ENCODE measurements around the gene MAPRE3. TPM values are rescaled to one million over a fixed set of nuclear protein-coding genes. Genes with fewer than 3 reads are reported as not detected.
A peak's percentile ranks its signal among the peaks of the same experiment; 100 is the strongest.

The MAPRE3 gene
- total RNA-seq, 1 donor = 3.0 TPM

GRCh38 chr2:27038012-27038411 lies 67.6 kb downstream of the MAPRE3 start:
- DNase-seq (ENCODE audit: low read depth in 2 of 3, low spot score in 2 of 3) = no peak

- no peak for DNase-seq (ENCODE audit: low read depth in 2 of 3, low spot score in 2 of 3)
Observed at GRCh38 chr2:27038631-27039339, 68.3 kb downstream of the MAPRE3 start.

DNA sequence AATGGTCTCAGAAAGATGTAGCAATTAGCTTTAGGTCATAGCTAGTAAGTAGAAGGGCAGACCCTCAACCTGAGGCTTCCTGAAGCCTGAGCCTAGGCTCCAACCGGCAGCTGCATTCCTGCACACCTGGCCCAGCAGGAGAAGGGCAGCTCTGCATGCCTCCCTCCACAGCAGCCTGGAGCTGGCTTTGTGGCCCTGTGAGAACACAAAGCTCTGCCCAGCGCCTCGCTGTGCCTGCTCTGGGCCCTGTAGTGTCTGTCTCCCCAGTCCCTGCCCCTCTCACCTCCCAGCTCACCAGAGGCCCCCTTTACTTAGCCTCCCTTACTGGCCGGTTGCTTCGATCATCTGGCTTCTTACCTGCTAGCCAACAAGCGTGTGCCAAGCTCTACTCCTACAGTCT lies 69.0 kb downstream of the MAPRE3 start:
- no peak for DNase-seq (ENCODE audit: low read depth in 2 of 3, low spot score in 2 of 3)

DNA sequence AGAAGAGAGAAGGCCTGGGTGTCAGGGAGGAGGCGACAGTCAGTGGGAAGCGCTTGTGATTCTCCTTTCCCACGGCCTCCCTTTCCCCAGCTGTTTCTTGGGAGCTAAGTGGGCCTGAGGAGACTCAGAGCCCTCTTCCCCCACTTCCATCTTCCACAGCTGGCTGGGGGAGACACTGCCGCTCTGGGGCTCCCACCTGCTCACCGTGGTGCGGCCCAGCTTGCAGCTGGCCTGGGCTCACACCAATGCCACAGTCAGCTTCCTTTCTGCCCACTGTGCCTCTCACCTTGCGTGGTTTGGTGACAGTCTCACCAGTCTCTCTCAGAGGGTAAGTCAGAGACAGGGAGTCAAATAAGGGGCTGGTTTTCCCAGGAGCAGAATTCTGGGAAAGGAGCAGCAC lies 69.4 kb downstream of the MAPRE3 start:
- no peak for DNase-seq (ENCODE audit: low read depth in 2 of 3, low spot score in 2 of 3)

GRCh38 chr2:27040282-27040681 lies 69.8 kb downstream of the MAPRE3 start:
- no peak for DNase-seq (ENCODE audit: low read depth in 2 of 3, low spot score in 2 of 3)

GRCh38 chr2:27041752-27042151 lies 71.3 kb downstream of the MAPRE3 start:
- no peak for DNase-seq (ENCODE audit: low read depth in 2 of 3, low spot score in 2 of 3)

DNA sequence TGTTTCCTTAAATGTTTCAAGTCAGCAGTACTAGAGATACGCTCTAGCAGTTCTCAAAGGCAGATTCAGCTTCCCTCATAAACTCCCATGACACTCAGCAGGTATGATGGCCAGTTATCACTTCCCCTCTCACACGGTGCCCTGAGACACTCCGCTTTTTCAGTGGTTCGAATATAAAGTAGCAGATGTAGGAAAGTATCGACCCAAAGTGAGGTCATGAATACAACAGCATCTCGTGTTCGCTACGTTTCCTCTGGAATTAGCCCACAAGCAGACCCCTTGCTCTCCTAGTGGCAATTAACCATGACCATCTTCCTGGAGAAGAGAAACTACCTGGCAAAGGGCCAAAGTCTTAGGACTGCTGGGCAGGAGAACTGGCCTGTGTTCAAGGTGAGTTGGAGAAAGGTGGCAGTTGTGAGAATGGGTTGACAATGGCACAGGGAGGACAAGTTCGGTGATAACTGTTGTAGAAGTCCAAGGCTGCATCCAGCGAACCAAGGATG lies 71.8 kb downstream of the MAPRE3 start:
- DNase-seq (ENCODE audit: low read depth in 2 of 3, low spot score in 2 of 3) = no peak

DNA sequence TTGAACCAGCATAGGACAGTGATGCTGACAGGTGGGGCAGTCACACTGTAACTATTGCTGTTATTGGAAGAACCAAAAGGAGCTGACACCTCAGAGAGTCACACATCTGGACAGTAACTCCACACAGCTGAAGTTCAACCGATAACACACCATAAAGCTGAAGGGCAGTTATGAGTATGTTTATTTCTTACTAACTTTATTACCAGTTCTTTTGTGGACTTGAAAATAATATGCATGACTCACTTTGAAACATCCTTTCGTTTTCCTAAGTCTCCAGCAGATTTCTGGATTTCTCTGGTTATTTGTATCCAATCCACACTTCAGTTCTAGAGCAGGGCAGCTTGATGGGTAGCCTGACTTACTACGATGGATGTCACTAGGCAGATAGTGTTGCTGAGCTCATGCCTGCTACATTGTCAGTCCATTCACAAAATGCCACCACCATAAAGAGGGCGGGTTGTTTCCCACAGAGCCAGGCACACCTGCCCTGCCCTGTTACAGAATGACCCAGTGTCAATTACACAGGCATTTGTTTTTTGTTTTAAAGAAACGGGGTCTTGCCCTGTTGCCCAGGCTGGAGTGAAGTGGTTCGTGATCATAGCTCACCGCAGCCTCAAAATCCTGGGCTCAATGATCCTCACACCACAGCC lies 72.7 kb downstream of the MAPRE3 start:
- DNase-seq (ENCODE audit: low read depth in 2 of 3, low spot score in 2 of 3) = no peak

- peak in 2 of 3 donors; percentile 68 to 76 for DNase-seq (ENCODE audit: low read depth in 2 of 3, low spot score in 2 of 3)
Observed at GRCh38 chr2:27049422-27050280, 79.2 kb downstream of the MAPRE3 start.

DNA sequence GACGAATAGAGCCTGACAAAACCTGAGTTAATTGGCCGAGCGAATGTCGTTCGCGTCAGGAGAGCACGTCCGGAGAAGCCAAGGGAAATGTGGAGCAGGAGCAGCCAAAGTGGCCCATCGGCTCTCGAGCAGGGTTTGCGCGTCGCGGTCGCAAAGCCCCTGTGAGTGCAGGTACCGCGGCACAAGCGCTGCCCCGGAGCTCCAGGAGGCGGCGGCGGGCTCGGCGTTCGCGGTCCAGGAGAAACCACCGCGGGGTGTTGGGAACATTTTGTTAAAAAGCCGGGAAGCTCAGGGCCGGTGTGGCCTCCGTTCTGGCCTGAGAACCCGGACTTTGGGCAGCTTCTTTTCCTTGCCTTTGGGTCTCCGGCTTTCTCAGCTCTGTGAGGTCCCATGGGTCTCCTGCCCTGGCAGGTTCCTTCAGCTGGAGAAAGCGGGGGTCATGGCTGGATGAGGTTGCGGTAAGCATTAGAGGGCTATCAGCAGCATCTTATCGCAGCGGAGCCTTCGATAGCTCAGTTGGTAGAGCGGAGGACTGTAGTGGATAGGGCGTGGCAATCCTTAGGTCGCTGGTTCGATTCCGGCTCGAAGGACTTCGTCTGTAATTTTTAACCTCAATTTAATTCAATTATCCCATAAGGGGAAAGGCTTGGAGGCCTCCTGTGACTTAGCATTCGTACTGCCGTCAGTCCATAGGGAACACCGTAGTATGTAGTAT lies 80.0 kb downstream of the MAPRE3 start:
- DNase-seq (ENCODE audit: low read depth in 2 of 3, low spot score in 2 of 3) = peak; percentile 90 to 97 (median 95)

- peak; percentile 93 to 95 (median 95) for DNase-seq (ENCODE audit: low read depth in 2 of 3, low spot score in 2 of 3)
Observed at GRCh38 chr2:27050996-27051901, 80.8 kb downstream of the MAPRE3 start, which contains the start of gene AGBL5. TSS of gene AGBL5 (plus strand) at chr2:27051668. CDS start at chr2:27052959, 1,291 bp downstream.

DNA sequence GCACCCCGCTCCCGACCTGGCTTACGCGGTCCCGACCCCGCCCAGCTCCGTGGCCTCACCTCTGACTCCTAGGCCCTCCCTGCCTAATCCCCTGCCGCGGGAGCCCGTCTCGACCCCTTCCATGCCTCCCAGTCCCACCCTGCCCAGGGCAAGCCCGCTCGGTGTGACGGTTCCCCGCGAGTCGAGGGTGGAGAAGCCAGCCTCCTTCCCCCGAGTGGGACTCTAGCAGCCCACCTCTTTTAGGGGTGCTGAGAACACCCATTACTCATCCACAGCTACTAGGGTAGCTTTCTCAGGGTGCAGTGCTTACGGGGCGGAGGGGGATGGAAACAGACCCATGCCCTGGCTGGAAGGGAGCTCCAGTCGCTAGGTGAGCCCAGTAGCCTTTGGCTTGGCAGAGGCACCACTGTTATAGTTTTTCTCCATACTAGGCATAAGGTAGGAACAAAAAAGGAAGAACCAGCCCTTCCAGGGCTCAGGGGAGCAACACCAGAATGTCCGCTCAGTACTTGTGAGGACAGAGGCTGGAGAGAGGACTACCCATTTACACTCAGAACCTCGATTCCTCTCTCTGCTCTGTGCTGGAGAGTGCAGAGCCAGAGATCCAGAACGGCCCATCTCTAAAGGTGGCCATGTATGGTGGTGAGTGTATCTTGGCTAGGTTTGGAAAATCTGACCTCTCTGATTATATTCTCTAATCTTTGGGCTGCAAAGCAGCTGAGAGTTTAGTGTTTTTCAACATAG lies 81.6 kb downstream of the MAPRE3 start:
- peak in 1 of 3 donors; percentile 13 for DNase-seq (ENCODE audit: low read depth in 2 of 3, low spot score in 2 of 3)

GRCh38 chr2:27053321-27053720 lies 82.9 kb downstream of the MAPRE3 start:
- no peak for DNase-seq (ENCODE audit: low read depth in 2 of 3, low spot score in 2 of 3)

GRCh38 chr2:27053776-27054175 lies 83.3 kb downstream of the MAPRE3 start:
- DNase-seq (ENCODE audit: low read depth in 2 of 3, low spot score in 2 of 3) = no peak

- DNase-seq (ENCODE audit: low read depth in 2 of 3, low spot score in 2 of 3) = no peak
Observed at GRCh38 chr2:27054721-27055120, 84.3 kb downstream of the MAPRE3 start.

- no peak for DNase-seq (ENCODE audit: low read depth in 2 of 3, low spot score in 2 of 3)
Observed at GRCh38 chr2:27057184-27057583, 86.7 kb downstream of the MAPRE3 start.

- no peak for DNase-seq (ENCODE audit: low read depth in 2 of 3, low spot score in 2 of 3)
Observed at GRCh38 chr2:27058210-27058609, 87.8 kb downstream of the MAPRE3 start.

GRCh38 chr2:27059141-27059820 lies 88.8 kb downstream of the MAPRE3 start:
- DNase-seq (ENCODE audit: low read depth in 2 of 3, low spot score in 2 of 3) = no peak

Data from hematopoietic multipotent progenitor cell (in vitro differentiated cells).